Breast epithelium (tissue), 3 donors: ENCODE results near the gene ATP6V1C2.

Source experiments
- CTCF ChIP-seq, 3 donors: fragments of 450-650 bp; IDR thresholded peaks; one replicate each; pipeline ENCODE4 v1.5.1; 2016 to 2017; ENCODE audit warnings: antibody characterized with exemption in 3 of 3, mild to moderate bottlenecking in 3 of 3, moderate library complexity in 3 of 3
- POLR2A ChIP-seq: fragments of 450-650 bp; IDR thresholded peaks from one replicate; pipeline ENCODE4 v1.6.1; 2016; ENCODE audit warnings: antibody characterized with exemption, mild to moderate bottlenecking, moderate library complexity

GRCh38 chr2:10732924-10733565 is 11.6 kb downstream of the ATP6V1C2 start:
- TF ChIP-seq CTCF (IDR thresholded peaks at IDR 0.05), result no peak
- TF ChIP-seq POLR2A, result no peak
